VCaP (cell line): ENCODE data around the gene OTOP3.

Experiments
- H3K27ac ChIP-seq: fragments of 450-650 bp; 2 replicates; pipeline ENCODE4 v1.5.1; 2017
- TF ChIP-seq, protein P1 (sequence below): fragments of 450-650 bp; conservative IDR thresholded peaks from 2 replicates; pipeline ENCODE4 v1.5.1; 2017; ENCODE audit warnings: mild to moderate bottlenecking, moderate library complexity

Gene OTOP3

DNA sequence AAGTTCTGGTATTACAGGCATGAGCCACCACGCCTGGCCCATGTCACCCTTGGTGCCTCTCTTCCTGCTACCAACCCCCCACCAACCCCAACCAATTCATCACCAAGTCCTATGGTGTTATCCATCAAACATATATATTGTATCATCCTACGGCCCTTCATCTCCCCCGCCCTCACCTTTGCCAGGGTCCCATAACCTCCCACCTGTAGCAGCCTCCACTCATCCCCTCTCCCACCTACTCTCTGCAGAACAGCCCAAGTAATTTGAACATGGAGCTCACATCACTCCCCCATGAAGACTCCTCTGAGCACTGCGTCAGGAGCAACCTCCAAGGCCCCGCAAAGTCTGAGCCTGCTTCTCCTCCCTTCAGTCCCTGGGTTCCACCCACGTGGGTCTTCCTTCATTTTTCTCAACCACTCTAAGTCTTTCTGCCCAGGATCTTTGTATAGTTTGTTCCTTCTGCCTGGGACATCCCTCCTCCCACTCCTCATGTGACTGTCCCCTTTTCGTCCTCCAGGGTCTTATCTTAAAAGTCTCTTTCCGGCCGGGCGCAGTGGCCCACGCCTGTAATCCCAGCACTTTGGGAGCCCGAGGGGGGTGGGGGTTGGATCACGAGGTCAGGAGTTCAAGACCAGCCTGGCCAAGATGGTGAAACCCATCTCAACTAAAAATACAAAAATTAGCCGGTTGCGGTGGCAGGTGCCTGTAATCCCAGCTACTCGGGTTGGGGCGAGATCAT, 43.9 kb downstream of the OTOP3 start:
- no peak overlapping the region for H3K27ac ChIP-seq
- TF ChIP-seq, protein P1, sequence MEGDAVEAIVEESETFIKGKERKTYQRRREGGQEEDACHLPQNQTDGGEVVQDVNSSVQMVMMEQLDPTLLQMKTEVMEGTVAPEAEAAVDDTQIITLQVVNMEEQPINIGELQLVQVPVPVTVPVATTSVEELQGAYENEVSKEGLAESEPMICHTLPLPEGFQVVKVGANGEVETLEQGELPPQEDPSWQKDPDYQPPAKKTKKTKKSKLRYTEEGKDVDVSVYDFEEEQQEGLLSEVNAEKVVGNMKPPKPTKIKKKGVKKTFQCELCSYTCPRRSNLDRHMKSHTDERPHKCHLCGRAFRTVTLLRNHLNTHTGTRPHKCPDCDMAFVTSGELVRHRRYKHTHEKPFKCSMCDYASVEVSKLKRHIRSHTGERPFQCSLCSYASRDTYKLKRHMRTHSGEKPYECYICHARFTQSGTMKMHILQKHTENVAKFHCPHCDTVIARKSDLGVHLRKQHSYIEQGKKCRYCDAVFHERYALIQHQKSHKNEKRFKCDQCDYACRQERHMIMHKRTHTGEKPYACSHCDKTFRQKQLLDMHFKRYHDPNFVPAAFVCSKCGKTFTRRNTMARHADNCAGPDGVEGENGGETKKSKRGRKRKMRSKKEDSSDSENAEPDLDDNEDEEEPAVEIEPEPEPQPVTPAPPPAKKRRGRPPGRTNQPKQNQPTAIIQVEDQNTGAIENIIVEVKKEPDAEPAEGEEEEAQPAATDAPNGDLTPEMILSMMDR: no peak

DNA sequence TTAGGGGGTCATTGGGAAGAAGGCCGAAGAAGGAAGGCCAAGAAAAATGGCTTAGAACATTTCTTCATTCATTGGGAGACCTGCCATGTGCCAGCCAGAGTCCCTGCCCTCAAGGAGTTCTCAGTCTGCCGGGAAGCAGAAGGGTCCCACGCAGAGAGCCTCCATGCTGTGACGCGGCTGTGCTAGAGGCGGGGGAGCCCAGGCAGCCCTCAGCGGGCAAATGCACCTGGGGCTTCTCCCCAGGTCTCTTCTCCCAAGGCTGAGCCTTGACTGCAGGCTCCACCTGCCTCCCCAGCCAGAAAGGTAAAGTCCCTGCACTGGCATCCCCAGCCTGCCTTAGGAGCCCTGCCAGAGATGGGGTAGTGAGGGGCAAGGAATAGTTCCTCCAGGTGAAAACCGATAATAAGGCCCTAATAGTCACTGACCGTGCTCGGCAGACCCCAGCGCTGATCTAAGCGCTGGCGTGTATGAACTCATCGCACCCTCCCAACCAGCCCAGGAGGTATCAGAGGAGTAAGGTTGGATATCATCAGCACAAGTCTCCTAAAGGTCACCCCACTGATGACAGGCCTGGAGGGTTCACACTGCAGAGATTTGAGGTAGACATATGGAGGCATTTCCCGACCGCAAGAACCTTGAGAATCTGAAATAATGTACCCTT, 45.8 kb downstream of the OTOP3 start:
- TF ChIP-seq, protein P1: no peak
- H3K27ac ChIP-seq: peak overlapping the region; percentile 92

GRCh38 chr17:74981979-74982662, 46.4 kb downstream of the OTOP3 start:
- peak overlapping the region; percentile 92 for H3K27ac ChIP-seq
- TF ChIP-seq, protein P1: 0 out of 2 replicates have a peak, but pooled peaks have one; percentile 10

DNA sequence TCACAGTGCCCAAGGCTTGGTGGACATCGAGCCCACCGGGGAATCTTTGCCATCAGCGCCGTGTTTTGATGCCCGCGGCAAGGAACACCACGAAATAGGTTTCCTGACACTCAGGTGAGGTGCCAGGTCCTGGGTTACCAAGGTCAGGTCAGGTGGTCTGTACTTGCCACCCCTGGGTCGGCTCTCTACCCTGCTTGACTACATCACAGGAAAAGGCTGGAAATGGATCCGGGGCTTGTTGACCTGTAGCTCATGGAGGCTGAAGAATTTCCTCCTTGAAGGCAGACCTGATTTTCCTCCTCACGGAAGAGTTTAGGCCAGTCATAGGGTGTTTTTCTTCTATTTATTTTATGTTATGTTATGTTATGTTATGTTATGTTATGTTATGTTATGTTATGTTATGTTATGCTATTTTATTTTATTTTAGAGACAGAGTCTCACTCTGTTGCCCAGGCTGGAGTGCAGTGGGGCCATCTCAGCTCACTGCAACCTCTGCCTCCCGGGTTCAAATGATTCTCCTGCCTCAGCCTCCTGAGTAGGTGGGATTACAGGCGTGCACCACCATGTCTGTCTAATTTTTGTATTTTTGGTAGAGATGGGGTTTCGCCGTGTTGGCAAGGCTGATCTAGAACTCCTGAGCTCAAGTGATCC, 47.1 kb downstream of the OTOP3 start:
- peak overlapping the region; percentile 92 for H3K27ac ChIP-seq

DNA sequence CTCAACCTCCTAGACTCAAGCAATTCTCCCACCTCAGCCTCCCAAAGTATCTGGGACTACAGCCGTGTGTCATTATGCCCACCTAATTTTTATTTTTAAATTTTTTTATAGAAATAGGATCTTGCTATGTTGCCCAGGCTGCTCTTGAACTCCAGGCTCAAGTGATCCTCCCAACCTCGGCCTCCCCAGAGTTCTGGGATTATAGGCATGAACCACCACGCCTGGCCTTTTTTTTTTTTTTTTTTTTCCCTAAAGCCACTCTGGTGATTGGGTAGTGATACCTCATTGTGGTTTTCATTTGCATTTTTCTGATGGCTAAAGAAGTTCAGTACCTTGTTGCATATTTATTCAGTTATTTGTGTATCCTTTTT, 50.5 kb downstream of the OTOP3 start:
- no peak overlapping the region for H3K27ac ChIP-seq
- TF ChIP-seq, protein P1: no peak

- peak within 1 kb of the TSS; percentile 88 for H3K27ac ChIP-seq
- TF ChIP-seq, protein P1: peak; percentile 8; the same call in 1 of the 2 replicates
Measured at GRCh38 chr17:74987418-74987908, 51.8 kb downstream of the OTOP3 start, which contains the start of gene CDR2L. Gene CDR2L, plus strand, starts transcription at chr17:74987632. Its CDS starts 412 bp downstream, at chr17:74988044.

DNA sequence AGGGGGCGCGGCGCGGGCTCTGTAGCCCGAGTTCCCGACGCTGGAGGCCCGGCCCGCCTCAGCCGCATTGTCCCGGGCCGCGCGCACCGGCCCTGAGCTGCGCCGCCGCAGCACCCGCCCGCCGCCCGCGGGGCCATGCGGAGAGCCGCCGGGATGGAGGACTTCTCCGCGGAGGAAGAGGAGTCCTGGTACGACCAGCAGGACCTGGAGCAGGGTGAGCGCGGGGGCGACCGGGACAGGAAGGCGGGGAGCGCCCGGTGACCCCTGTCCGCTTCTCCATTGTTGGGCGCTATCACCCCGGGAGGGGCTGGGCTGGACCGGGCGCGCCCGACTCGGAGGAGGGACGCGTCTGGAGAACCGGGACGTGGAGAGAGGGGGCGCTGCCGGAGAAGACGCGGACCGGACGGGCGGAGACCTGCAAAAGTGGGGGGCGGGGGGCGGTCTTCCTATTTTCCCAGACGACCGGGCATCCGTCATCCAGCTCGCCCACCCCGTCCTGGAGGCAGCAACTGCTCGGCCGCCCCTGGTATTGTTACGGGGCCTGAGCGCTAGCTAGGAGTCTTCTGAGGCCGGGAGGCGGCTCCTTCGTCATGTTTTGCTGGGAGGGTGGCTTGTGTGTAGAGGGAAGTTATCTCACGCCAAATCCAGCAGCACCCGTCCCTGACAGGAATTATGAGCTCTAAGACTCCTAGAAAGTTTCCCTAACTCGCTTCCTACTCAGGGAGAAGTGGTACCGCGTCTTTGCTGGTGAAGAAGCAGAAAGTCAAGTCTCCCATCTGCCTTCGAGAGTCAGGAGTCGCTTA, 52.4 kb downstream of the OTOP3 start:
- peak overlapping the region; percentile 88 for H3K27ac ChIP-seq
- TF ChIP-seq, protein P1: peak; percentile 33
